CD14-positive monocyte (primary cell): ENCODE data around the gene RNFT2. TPM values are rescaled to one million over a fixed set of nuclear protein-coding genes. Genes with fewer than 3 reads are reported as not detected.

Experiments used
- DNase-seq, 3 donors: peaks; one replicate each; pipeline ENCODE4 v3.0.0-alpha.2; 2011 to 2022
- H2AFZ ChIP-seq: 2 replicates; pipeline ENCODE4 v1.6.0; 2012; ENCODE audit warnings: mild to moderate bottlenecking, low read depth, low read length, inconsistent platforms; ENCODE audit not compliant: insufficient read depth, poor library complexity, severe bottlenecking
- H3K27ac ChIP-seq, 2 donors: 1 replicate in 1 of 2; 2 replicates in 1 of 2; pipeline ENCODE4 v1.5.1; 2012 to 2013; ENCODE audit warnings: low read length in 2 of 2, control low read depth in 1 of 2, inconsistent platforms in 1 of 2, low read depth in 1 of 2, mild to moderate bottlenecking in 1 of 2
- H3K27me3 ChIP-seq, 2 donors: one replicate each; pipeline versions ENCODE4 v1.6.0 to v1.6.1; 2011 to 2013; ENCODE audit warnings: low read length in 2 of 2; ENCODE audit not compliant: control insufficient read depth in 2 of 2, insufficient read depth in 2 of 2
- H3K36me3 ChIP-seq, 2 donors: replicated peaks in 1 of 2; 1 replicate in 1 of 2; 2 replicates in 1 of 2; pipeline versions ENCODE4 v1.5.1 to v1.6.1; 2012 to 2013; ENCODE audit warnings: low read length in 2 of 2, control low read depth in 1 of 2, inconsistent platforms in 1 of 2, mild to moderate bottlenecking in 1 of 2; ENCODE audit not compliant: insufficient read depth in 2 of 2, control insufficient read depth in 1 of 2
- H3K4me1 ChIP-seq, 2 donors: 1 replicate in 1 of 2; 2 replicates in 1 of 2; pipeline versions ENCODE4 v1.5.1 to v1.6.1; 2012 to 2013; ENCODE audit warnings: low read length in 2 of 2, control low read depth in 1 of 2, inconsistent platforms in 1 of 2, mild to moderate bottlenecking in 1 of 2, moderate library complexity in 1 of 2; ENCODE audit not compliant: insufficient read depth in 2 of 2, control insufficient read depth in 1 of 2
- H3K4me2 ChIP-seq: replicated peaks from 2 replicates; pipeline ENCODE3; 2012; ENCODE audit warnings: low read length, moderate library complexity, mild to moderate bottlenecking; ENCODE audit not compliant: poor library complexity, severe bottlenecking; ENCODE audit errors: extremely low read depth
- H3K4me3 ChIP-seq, 3 experiments: fragments of 200-600 bp in 1 of 3; sonication (generic) in 1 of 3; replicated peaks in 1 of 3; 1 replicate in 2 of 3; 2 replicates in 1 of 3; pipeline ENCODE4 v1.5.1; 2011 to 2013; ENCODE audit warnings: low read length in 3 of 3, mild to moderate bottlenecking in 3 of 3, control low read depth in 2 of 3, low read depth in 2 of 3, inconsistent platforms in 1 of 3, moderate library complexity in 1 of 3
- H3K79me2 ChIP-seq: 2 replicates; pipeline ENCODE4 v1.6.0; 2012; ENCODE audit warnings: mild to moderate bottlenecking, control low read depth, inconsistent platforms, low read length, moderate library complexity; ENCODE audit not compliant: insufficient read depth
- H3K9ac ChIP-seq: 2 replicates; pipeline ENCODE4 v1.6.0; 2017; ENCODE audit warnings: low read length, mild to moderate bottlenecking; ENCODE audit not compliant: insufficient read depth, poor library complexity, severe bottlenecking
- H3K9me3 ChIP-seq, 2 donors: replicated peaks in 1 of 2; 1 replicate in 1 of 2; 2 replicates in 1 of 2; pipeline versions ENCODE4 v1.5.1 to v1.6.1; 2012 to 2013; ENCODE audit warnings: low read length in 2 of 2, control low read depth in 1 of 2; ENCODE audit not compliant: control insufficient read depth in 1 of 2, insufficient read depth in 1 of 2
- H4K20me1 ChIP-seq: 2 replicates; pipeline ENCODE4 v1.6.0; 2012; ENCODE audit warnings: mild to moderate bottlenecking, low read length, control low read depth, moderate library complexity; ENCODE audit not compliant: insufficient read depth
- H3K27ac Mint-ChIP-seq, 7 donors: one replicate each; pipeline ENCODE4 v1.8.0; 2020; ENCODE audit warnings: mild to moderate bottlenecking in 7 of 7, mixed read lengths in 7 of 7, moderate library complexity in 6 of 7, inconsistent platforms in 2 of 7
- H3K27me3 Mint-ChIP-seq, 3 donors: one replicate each; pipeline ENCODE4 v1.8.0; 2021 to 2022; ENCODE audit warnings: low read depth in 3 of 3, mild to moderate bottlenecking in 3 of 3, mixed read lengths in 3 of 3, moderate library complexity in 3 of 3, inconsistent platforms in 1 of 3
- H3K36me3 Mint-ChIP-seq, 2 donors: one replicate each; pipeline ENCODE4 v1.8.0; 2020; ENCODE audit warnings: mixed read lengths in 2 of 2, inconsistent platforms in 1 of 2, mild to moderate bottlenecking in 1 of 2
- H3K4me1 Mint-ChIP-seq: one replicate; pipeline ENCODE4 v1.8.0; 2020; ENCODE audit warnings: mild to moderate bottlenecking, mixed read lengths
- H3K4me3 Mint-ChIP-seq, 2 donors: one replicate each; pipeline ENCODE4 v1.8.0; 2020; ENCODE audit warnings: mild to moderate bottlenecking in 2 of 2, mixed read lengths in 2 of 2, moderate library complexity in 1 of 2
- H3K9me3 Mint-ChIP-seq, 7 donors: one replicate each; pipeline ENCODE4 v1.8.0; 2020 to 2022; ENCODE audit warnings: mixed read lengths in 7 of 7, mild to moderate bottlenecking in 6 of 7, moderate library complexity in 6 of 7, inconsistent platforms in 2 of 7
- WGBS: methylation state at CpG from one replicate; pipeline ENCODE4 v1.1.5; 2013; ENCODE audit warnings: missing lambda C conversion rate; ENCODE audit not compliant: insufficient coverage; 5-methylcytosine and 5-hydroxymethylcytosine counted together
- intact Hi-C, 2 donors: fragments of 100-400 bp; cut with micrococcal nuclease; formaldehyde crosslinking; loops; one replicate each; pipeline versions ENCODE4 v1.15.0 to v1.15.1; 2023
- polyA plus RNA-seq, 3 donors: library from polyadenylated mRNA; depleted of rRNA in 1 of 3; unstranded in 2 of 3; stranded (reverse) in 1 of 3; fragments of 300-500 nt in 2 of 3; fragments of >200 nt in 1 of 3; fragmentation: Illumina TruSeq in 2 of 3; gene quantifications; 1 replicate in 2 of 3; 2 replicates in 1 of 3; pipeline ENCODE4 v1.2.3, GENCODE V29; 2012 to 2021
- TF ChIP-seq, protein P1 (sequence below): fragments of 200-600 bp; IDR thresholded peaks from one replicate; pipeline ENCODE4 v1.8.0; 2022; ENCODE audit warnings: antibody characterized with exemption, mild to moderate bottlenecking

RNFT2 gene
- polyA plus RNA-seq, 3 donors = 0.05 TPM; not detected in 2

DNA sequence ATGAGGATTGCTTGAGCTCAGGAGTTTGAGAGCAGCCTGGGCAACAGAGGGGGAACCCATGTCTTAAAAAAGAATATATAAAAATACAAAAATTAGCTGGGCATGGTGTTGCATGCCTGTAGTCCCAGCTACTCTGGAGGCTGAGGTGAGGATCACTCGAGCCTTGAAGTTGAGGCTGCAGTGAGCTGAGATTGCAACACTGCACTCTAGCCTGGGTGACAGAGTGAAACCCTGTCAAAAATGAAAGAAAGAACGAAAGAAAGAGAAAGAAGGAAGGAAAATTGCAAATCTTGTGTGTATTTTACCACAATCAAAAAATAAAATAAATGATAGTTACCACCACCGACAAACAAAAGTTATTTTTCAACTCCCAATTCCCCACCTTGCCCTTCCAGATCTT is 45.5 kb upstream of the RNFT2 start:
- Histone ChIP-seq H3K4me1 (peaks cover 45 to 58% of the 10 kb centered on the region in 2 donors), H4K20me1 (no peaks in the 10 kb centered on the region), H3K9ac (peak overlapping the region; percentile 13), H3K36me3 (no peaks in the 10 kb centered on the region), H3K27ac (no peak overlapping the region), H2AFZ (peak overlapping the region; percentile 65), H3K4me3 (peak overlapping the region; percentile 20 to 72 (median 38)), H3K4me2 (peak overlapping the region; percentile 78), H3K27me3 (no peaks in the 10 kb centered on the region), H3K9me3 (peaks cover 0 to 6% of the 10 kb centered on the region in 2 donors), H3K79me2 (peaks cover 2% of the 10 kb centered on the region)
- DNase-seq = no peak
- Mint-ChIP-seq H3K36me3 (no peaks in the 10 kb centered on the region), H3K27ac (peak overlapping the region in 4 of 7 donors; percentile 11 to 53 (median 48)), H3K27me3 (peaks cover 3 to 12% (median 4%) of the 10 kb centered on the region in 3 donors), H3K4me1 (peaks cover 65% of the 10 kb centered on the region), H3K4me3 (peak overlapping the region; percentile 71 to 88), H3K9me3 (peaks cover 0 to 5% (median 0%) of the 10 kb centered on the region in 7 donors)
- 0% methylated on average over 1 of the region's 3 CpGs for WGBS
- intact Hi-C loops = no loop called here
- TF ChIP-seq, protein P1, sequence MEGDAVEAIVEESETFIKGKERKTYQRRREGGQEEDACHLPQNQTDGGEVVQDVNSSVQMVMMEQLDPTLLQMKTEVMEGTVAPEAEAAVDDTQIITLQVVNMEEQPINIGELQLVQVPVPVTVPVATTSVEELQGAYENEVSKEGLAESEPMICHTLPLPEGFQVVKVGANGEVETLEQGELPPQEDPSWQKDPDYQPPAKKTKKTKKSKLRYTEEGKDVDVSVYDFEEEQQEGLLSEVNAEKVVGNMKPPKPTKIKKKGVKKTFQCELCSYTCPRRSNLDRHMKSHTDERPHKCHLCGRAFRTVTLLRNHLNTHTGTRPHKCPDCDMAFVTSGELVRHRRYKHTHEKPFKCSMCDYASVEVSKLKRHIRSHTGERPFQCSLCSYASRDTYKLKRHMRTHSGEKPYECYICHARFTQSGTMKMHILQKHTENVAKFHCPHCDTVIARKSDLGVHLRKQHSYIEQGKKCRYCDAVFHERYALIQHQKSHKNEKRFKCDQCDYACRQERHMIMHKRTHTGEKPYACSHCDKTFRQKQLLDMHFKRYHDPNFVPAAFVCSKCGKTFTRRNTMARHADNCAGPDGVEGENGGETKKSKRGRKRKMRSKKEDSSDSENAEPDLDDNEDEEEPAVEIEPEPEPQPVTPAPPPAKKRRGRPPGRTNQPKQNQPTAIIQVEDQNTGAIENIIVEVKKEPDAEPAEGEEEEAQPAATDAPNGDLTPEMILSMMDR = no peak

DNA sequence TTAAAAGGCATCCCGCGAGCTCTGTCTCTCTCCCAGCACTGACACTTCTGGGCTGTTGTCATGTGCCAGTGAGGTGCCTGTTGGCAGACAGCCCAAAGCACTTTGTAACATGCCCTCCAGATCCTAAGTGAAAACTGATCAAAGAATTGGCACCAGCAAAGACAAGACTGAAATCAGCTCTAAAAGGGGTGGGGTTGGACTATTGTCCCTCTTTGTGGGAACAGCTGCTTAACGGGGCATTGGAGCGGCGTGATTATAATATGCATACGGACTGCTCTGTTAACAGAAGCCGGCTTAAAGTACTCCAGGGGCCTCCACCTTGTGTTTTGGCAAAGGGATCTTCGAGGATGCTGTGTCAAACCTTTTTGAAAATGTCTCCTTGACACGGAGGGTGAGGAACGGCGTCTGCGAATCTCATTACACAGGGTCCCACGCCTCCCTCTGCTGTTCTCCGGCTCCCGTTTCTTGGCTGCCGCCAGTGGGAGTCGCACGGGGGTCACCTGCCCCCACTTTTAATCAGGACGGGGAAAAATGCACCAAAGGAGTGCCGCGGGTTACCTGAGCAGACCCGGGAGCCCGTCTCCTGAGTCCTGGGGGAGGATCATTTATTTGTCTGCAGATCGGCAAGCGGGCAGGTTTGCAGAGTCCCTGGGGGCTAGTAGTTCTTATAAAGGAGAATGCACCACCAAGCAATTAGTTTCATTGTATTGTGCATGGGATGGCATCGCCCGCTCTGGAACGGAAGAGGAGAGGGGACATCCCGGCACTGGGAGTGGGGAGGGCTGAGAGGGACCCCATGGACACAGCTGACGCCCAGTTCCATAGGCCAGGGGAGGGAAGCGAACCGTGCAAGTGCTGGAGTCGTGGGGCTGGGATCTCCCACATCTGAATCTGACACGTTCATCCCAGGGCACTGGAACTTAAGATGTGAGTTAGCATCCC is 44.6 kb upstream of the RNFT2 start:
- no peaks in the 10 kb centered on the region for H3K36me3 Mint-ChIP-seq
- peak overlapping the region; percentile 65 for H2AFZ ChIP-seq

More for the DNA sequence above, 44.6 kb upstream of the RNFT2 start:
- DNase-seq = no peak
- Mint-ChIP-seq H3K4me1 (peaks cover 63% of the 10 kb centered on the region), H3K27ac (peak overlapping the region in 3 of 7 donors; percentile 48 to 55 (median 53)), H3K4me3 (peak overlapping the region; percentile 71 to 88), H3K9me3 (no peaks in the 10 kb centered on the region), H3K27me3 (peaks cover 3 to 12% (median 4%) of the 10 kb centered on the region in 3 donors)
- 38% methylated on average over 27 of the region's 34 CpGs for WGBS
- TF ChIP-seq, protein P1 = no peak
- no peaks in the 10 kb centered on the region for H3K27me3 ChIP-seq
- H3K36me3 ChIP-seq = no peaks in the 10 kb centered on the region
- no peaks in the 10 kb centered on the region for H3K9me3 ChIP-seq
- H4K20me1 ChIP-seq = no peaks in the 10 kb centered on the region
- H3K4me2 ChIP-seq = peak overlapping the region; percentile 78
- H3K9ac ChIP-seq = peak overlapping the region; percentile 13
- H3K27ac ChIP-seq = no peak overlapping the region
- peaks cover 38 to 54% of the 10 kb centered on the region in 2 donors for H3K4me1 ChIP-seq
- H3K79me2 ChIP-seq = peaks cover 2% of the 10 kb centered on the region
- peak overlapping the region; percentile 1 to 72 (median 38) for H3K4me3 ChIP-seq
- intact Hi-C loops = no loop called here
